ENCODE data around the gene ADORA3.
"Not testable (repeated sequence)": the region's sequence is repeated elsewhere in the genome, so short reads cannot be mapped to it uniquely, and the experiment has no call there.

Gene ADORA3

GRCh38 chr1:111503585-111504060 is at the start of gene ADORA3, which contains the start of gene TMIGD3:
Gene ADORA3, minus strand, starts transcription at chr1:111503633. Its CDS starts 279 bp downstream, at chr1:111503354.
Gene TMIGD3, minus strand, starts transcription at chr1:111503633. Its CDS starts 279 bp downstream, at chr1:111503354.
- DNase-seq (ENCODE audit: extremely low read depth in 1 of 2, low read depth in 1 of 2), result no peak

GRCh38 chr1:111553196-111553595 is 49.8 kb upstream of the ADORA3 start:
- DNase-seq (ENCODE audit: extremely low read depth in 1 of 2, low read depth in 1 of 2), result no peak

GRCh38 chr1:111552587-111552986 is 49.2 kb upstream of the ADORA3 start:
- DNase-seq (ENCODE audit: extremely low read depth in 1 of 2, low read depth in 1 of 2), result no peak

- DNase-seq (ENCODE audit: extremely low read depth in 1 of 2, low read depth in 1 of 2), result no peak
Measured at GRCh38 chr1:111551623-111552411, 48.4 kb upstream of the ADORA3 start.

- DNase-seq (ENCODE audit: extremely low read depth in 1 of 2, low read depth in 1 of 2), result not testable (repeated sequence)
Measured at GRCh38 chr1:111547786-111548185, 44.4 kb upstream of the ADORA3 start.

- no peak for DNase-seq (ENCODE audit: extremely low read depth in 1 of 2, low read depth in 1 of 2)
Measured at GRCh38 chr1:111542187-111542586, 38.8 kb upstream of the ADORA3 start.

- DNase-seq (ENCODE audit: extremely low read depth in 1 of 2, low read depth in 1 of 2), result no peak
Measured at GRCh38 chr1:111541721-111542120, 38.3 kb upstream of the ADORA3 start.

GRCh38 chr1:111540928-111541327 is 37.5 kb upstream of the ADORA3 start:
- DNase-seq (ENCODE audit: extremely low read depth in 1 of 2, low read depth in 1 of 2), result no peak

- no peak for DNase-seq (ENCODE audit: extremely low read depth in 1 of 2, low read depth in 1 of 2)
Measured at GRCh38 chr1:111538343-111539025, 35.1 kb upstream of the ADORA3 start.

- DNase-seq (ENCODE audit: extremely low read depth in 1 of 2, low read depth in 1 of 2), result no peak
Measured at GRCh38 chr1:111535256-111536191, 32.1 kb upstream of the ADORA3 start.

- DNase-seq (ENCODE audit: extremely low read depth in 1 of 2, low read depth in 1 of 2), result no peak
Measured at GRCh38 chr1:111520053-111520452, 16.6 kb upstream of the ADORA3 start.

GRCh38 chr1:111517469-111518225 is 14.2 kb upstream of the ADORA3 start:
- DNase-seq (ENCODE audit: extremely low read depth in 1 of 2, low read depth in 1 of 2), result no peak

- DNase-seq (ENCODE audit: extremely low read depth in 1 of 2, low read depth in 1 of 2), result no peak
Measured at GRCh38 chr1:111516005-111516535, 12.6 kb upstream of the ADORA3 start.

GRCh38 chr1:111515291-111516004 is 12.0 kb upstream of the ADORA3 start:
- no peak for DNase-seq (ENCODE audit: extremely low read depth in 1 of 2, low read depth in 1 of 2)

GRCh38 chr1:111513410-111514020 is 10.1 kb upstream of the ADORA3 start:
- DNase-seq (ENCODE audit: extremely low read depth in 1 of 2, low read depth in 1 of 2), result no peak

GRCh38 chr1:111512931-111513330 is 9.5 kb upstream of the ADORA3 start:
- no peak for DNase-seq (ENCODE audit: extremely low read depth in 1 of 2, low read depth in 1 of 2)

GRCh38 chr1:111512132-111512889 is 8.9 kb upstream of the ADORA3 start:
- DNase-seq (ENCODE audit: extremely low read depth in 1 of 2, low read depth in 1 of 2), result no peak

- no peak for DNase-seq (ENCODE audit: extremely low read depth in 1 of 2, low read depth in 1 of 2)
Measured at GRCh38 chr1:111511370-111511769, 7.9 kb upstream of the ADORA3 start.

Data from activated CD8-positive, alpha-beta memory T cell treated with anti-CD3 and anti-CD28 coated beads for 1 hour (primary cell).